HS-27A (cell line): Measurements from ENCODE around the gene SERPINB8.
A peak's percentile ranks its signal among the peaks of the same experiment; 100 is the strongest.
"Not testable (repeated sequence)": the region's sequence is repeated elsewhere in the genome, so short reads cannot be mapped to it uniquely, and the experiment has no call there.

Experiments used
- DNase-seq: peaks from one replicate; pipeline ENCODE4 v3.0.0-alpha.2; 2012; ENCODE audit warnings: low read depth, missing footprints

Gene SERPINB8, protein sequence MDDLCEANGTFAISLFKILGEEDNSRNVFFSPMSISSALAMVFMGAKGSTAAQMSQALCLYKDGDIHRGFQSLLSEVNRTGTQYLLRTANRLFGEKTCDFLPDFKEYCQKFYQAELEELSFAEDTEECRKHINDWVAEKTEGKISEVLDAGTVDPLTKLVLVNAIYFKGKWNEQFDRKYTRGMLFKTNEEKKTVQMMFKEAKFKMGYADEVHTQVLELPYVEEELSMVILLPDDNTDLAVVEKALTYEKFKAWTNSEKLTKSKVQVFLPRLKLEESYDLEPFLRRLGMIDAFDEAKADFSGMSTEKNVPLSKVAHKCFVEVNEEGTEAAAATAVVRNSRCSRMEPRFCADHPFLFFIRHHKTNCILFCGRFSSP

DNA sequence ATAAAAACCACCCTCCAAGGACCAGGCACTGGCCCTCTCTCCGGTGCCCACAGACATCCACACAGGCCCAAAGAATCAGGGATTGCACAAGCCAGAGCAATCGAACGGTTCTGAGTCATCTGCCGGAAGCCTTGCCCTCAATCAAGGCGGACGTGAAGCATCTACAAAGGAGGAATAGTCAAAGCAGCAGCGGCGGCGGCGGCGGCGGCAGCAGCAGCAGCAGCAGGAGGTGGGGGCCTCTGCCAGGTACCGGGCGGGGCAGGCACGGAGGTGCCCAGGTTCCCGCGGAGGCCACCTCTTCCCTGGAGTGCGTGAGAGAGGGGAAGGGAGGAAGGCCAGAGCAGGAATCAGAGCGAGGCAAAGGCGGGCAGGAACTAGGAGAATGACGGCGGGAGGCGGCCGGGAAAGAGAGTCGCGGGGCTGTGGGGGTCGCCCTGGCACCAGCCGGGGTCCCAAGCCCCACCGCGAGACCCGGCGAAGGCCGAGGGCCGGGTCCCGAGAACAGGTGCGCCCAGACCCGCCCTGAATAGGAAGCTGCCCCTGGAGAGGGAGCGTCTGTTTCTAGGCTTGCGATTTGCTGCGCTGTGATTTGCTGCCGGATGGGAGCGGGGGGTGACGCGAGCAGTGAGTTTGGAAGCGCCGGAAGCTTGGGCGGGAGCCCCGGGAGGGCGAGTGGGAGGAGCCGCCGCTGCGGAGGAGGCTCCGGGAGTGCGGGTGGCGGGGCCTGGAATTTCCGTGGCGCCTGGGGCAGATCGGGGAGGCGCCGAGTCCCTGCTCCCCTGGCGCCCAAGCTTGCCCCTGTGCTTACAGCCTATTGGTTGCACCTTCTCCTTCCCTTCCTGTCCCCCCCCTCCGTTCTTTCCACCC lies at the start of gene SERPINB8:
Gene SERPINB8 (plus strand): TSS at position 140 of the 867 bp plus-strand sequence. CDS start 8,228 bp downstream, outside the sequence.
- DNase-seq = peak; percentile 77

DNA sequence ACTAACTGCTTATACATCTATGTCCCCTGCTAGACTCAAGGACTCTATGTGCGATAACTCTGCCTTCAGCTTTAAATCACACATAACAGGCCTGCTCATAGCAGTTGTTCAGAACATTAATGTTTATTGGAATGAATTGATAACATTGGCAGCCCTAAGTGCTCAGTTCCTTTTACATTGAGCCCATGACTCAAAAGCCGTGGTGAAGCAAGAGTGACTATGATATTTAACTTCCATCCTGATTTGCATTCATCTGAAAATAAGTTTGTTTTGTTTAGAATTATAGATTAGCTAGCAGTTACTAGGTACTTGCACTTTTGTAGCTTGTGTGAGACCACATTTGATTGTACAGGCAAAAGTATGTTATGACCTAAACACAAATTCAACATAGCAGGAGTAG lies 47.8 kb upstream of the SERPINB8 start:
- DNase-seq = no peak

DNA sequence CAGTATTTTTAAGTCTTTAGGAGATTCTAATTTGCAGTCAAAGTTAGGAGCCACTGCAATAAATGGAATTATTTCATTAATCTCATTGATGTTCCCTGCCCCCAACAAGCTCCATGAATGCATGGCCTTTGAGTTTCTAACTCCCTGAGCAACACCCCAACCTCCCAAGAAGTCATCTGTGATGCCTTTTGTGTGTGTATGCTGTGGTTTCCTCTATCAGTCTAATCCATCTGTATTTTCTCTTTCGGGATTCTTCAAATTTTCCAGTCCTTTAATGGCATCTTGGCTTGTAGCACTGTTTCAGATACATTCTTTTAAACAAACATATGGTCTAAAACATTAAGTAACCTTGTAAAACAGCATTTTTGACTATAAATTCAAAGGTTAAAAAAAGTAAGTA lies 45.3 kb upstream of the SERPINB8 start:
- peak; percentile 43 for DNase-seq

DNA sequence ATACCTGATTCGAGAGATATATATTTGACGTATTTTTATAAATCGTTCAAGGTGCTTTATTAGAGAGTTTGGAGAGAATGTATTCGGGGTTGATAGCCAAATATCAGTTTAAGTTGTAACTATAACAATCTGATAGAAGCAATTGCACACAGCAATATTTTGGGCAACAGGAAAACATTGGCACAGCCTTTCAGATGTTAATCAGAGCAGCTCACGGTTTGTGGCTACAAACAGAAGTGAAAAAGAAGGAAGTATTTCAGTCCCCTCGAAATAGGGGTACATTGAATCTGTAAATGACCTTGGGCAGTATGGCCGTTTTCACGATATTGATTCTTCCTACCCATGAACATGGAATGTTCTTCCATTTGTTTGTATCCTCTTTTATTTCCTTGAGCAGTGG lies 41.5 kb upstream of the SERPINB8 start:
- DNase-seq = no peak

DNA sequence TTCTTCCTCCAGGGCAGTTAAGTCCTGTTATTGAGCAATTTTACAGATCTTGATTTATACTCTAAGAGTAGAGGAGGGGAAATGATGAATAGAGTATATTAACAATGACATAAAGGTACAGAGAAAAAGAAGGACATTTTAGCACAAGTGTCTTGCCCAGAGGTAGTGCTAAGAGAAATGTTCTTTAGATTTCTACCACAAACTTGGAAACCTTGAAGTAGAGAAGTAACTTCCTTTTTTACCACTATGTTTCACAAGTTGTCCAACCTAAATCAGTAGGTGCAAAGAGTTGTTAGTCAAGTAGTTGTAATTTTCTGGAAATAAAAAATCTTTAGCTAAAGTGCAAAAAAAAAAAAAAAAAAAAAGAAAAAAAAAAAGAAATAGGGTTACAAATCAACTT lies 40.5 kb upstream of the SERPINB8 start:
- not testable (repeated sequence) for DNase-seq

DNA sequence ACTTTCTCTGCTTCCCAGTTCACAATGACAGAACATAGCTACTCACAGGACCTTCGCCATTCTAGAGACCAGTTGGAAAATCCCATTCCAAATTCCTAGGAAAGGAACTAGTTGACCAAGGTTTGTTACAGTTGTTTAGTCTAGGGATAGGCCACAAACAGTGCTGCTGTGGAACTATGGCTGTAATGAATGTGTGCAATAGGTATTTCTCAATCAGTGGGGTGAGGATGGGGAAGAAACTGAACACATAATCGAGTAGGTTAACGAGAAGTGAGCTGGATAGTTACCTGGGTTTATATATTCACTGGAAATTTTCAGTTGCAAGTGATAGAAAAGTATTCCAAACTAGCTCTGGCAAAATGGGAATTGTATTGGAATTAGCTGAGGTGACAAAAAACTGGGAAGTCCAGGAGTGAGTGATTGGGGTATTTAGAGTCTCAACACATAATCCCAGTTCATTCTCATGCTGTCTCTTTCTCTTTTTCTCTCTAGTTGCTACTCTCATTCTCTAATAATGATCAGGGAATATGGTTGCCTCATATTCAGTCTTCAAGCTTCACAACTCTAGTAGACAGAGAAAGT lies 39.0 kb upstream of the SERPINB8 start:
- DNase-seq = no peak

DNA sequence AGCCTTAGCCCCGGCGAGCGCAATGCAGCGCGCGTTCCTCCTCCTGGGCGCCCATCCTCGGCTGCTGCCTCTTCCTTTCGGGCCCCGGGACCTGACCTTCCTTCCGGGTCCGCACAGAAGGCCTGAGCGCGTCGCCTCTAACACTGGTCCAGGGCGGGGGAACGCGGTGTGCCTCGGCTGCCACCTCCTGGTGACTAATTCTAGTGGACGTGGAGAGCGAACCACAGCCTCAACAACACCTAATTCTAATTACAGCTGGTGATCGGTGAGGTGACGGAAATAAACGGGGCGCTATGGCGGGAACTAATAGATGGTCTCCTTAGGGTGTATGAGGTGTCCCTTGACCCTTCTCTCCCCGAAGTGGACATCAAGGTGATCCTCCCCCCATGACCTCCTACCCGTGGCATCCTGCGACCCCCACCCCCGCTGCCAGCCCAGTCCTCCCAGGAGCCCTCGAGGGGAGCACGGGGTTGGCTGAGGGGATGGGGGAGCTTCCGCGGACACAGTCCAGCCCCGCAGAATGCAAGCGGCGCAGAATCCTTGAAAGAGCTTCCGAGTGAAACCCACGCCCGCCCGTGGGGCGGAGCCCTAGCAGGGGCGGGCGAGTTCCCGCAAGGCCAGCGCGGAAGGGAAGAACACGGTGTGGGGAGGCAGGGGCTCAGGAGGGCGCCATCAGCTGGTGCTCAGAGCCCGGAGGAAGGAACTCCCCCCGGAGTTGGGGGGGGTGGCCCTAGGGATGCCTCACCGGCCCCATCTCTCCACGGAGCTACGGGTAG lies 33.5 kb upstream of the SERPINB8 start:
- DNase-seq = peak; percentile 72

DNA sequence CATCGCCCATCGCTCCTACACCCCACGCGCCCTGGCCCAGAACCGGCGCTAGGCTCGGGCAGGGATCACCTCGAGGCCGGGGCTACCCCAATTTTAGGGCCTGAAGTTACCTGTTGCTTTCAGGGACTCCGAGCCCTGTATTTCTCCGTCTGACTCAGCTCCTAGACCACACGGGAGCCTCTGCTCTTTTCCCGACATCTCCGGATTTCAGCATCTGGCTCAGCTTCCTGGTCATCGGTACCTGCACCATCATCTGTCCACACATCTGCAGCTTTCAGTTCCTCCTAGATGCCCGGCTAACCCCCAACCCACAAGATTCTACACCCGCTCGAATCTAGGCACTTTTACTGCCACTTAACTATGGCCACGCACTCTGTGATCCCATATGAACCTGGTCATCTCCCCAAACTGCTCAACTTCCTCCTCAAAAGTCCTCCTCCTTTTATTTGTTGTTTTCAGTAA lies 32.9 kb upstream of the SERPINB8 start:
- no peak for DNase-seq

DNA sequence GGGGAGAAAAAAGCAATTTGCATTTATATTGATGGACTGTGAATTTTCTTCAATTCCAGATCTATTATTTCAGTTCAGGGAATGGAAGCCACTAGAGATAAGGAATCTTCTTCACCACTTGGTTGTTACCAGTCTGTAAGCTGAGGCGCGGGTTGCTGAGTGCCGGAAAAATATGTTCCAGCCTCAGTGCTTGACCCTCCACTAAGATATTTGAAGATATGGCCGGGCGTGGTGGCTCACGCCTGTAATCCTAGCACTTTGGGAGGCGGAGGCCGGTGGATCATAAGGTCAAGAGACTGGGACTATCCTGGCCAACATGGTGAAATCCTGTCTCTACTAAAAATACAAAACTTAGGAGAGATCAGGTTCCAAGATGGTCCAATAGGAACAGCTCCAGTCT lies 29.9 kb upstream of the SERPINB8 start:
- DNase-seq = no peak

DNA sequence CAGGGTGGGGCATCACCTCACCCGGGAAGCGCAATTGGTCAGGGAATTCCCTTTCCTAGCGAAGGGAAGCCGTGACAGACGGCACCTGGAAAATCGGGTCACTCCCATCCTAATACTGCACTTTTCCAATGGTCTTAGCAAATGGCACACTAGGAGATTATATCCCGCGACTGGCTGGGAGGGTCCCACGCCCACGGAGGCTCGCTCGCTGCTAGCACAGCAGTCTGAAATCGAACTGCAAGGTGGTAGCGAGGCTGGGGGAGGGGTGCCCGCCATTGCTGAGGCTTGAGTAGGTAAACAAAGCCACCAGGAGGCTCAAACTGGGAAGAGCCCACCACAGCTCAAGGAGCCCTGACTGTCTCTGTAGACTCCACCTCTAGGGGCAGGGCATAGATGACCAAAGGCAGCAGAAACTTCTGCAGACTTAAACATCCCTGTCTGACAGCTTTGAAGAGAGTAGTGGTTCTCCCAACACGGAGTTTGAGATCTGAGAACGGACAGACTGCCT lies 29.3 kb upstream of the SERPINB8 start:
- not testable (repeated sequence) for DNase-seq

DNA sequence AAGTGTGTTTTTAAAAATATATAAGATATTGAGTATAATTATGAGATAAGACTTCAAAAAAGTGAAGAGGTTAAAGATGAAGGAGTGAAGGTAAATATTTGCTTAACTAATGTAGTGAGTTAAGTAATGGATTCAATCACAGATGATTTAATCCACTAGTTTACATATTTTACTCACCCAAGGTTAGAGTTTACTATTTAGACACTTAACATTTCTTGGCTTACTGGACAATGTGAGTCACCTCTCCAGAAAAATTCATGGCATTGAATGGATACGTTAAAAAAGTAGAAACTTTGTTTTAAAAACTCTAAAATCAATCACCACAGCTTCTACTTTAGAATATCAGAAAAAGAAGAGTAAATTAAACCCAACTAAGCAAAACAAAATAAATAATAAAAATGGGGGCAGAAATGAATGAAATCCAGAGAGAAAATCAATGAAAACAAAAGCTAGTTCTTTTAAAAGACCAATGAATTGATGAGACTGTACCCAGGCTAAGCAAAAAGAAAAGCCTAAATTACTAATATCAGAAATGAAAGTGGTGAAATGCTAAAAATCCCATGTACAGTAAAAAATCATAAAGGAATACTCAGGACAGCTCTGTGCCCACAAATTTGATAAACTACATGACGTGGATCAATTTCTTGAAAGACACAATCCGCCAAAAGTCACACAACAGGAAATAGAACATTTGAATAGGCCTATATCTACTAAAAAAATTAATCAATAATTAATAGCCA lies 22.7 kb upstream of the SERPINB8 start:
- no peak for DNase-seq

DNA sequence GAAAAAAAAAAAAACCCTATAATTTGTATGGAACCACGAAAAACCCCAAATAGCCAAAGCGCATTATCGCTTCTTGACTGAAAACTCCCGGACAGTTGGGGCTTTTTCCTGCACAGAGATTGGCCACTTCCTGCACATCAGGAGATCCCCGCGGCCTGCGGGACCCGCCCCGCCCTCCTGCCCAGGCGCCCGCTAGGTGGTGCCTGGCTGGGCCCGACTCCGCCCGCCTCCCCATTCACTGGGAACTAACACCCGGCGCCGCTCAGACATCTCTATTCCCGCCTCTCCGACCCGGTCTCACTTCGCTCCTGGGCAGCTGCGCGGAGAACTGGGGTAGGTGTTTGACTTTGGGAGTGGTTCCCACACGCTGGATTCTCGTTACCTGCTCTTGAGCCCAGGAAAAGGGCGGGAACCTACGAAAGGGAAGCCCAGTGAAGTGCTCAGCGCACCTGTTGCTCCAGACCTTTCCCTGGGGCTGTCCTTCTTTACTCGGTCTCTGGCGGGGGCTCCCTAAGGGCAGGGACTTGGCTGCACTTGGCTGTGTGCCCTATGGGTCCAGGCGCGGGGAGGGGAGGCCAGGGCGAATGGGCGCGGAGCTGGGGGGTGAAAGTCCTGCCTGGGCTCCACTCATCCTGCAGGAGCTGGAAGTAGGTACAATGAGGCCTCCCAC lies 20.7 kb upstream of the SERPINB8 start, which contains the start of gene HMSD:
Gene HMSD (plus strand): TSS at position 234 of the 670 bp plus-strand sequence. CDS start 4,155 bp downstream, outside the sequence.
- DNase-seq = no peak

DNA sequence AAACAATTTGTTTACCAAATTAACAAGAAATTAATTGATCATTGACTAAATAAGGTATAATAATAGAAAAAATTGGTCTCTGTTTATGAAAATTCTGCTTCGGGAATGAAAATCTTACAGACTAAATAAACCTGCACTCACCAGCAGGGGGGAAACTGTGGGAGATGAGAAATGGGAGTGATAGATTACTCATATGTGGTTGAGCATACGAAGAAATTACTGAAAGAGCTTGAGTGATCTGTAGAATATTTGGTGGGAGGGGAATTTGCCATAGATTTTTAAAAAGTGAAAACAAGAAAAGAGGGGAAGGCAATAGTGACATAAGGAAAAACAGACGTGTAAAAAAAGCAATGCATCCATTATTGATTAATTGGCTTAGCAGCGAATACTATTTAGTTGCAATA lies 18.6 kb upstream of the SERPINB8 start:
- DNase-seq = no peak

DNA sequence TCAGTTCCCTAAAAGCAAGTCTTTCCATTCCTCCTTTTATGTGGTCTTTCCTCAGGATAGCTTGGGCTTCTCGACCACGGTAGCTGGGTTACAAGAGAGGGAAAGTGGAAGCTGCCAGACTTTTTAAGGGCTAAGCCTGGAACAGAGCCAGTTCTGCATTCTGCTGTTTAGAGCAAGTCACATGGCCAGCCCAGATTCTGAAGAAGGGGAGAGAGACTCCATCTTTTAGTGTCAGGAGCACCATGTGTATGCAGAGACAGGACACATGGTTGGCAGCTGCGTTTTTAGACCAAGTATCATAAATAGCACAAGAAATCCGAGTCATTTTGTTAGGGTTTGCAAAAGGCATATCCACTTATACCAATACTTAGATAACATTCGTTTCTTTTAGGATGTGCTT lies 16.1 kb upstream of the SERPINB8 start:
- DNase-seq = no peak

DNA sequence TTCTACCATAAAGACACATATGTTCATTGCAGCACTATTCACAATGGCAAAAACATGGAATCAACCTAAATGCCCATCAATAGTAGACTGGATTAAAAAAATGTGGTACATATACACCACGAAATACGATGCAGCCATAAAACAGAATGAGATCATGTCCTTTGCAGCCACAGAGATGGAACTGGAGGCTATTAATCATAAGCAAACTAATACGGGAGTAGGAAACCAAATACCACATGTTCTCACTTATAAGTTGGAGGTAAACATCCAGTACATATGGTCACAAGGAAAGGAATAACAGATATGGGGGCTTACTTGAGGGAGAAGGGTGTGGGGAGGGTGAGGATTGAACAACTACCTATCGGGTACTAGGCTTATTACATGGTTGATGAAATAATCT lies 13.1 kb upstream of the SERPINB8 start:
- no peak for DNase-seq

DNA sequence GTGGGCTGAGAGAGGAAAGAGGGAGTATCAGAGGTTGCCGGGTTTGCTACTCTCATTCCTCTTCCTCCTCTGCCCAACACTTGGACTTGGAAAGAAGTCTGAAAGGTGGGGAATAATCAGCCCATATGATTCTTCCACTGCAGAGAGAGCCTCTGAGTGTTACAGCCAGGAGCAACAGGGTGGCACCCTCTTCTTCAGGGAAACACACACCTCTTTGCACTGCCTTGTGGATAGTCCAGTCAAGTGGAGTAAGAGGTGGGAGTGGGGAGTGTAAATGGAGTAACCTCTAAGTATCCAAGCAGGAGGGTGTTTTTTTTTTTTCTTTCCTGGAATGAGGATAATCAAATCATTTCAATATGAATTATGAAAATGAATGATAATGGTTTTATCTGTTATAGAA lies 9.0 kb upstream of the SERPINB8 start:
- no peak for DNase-seq

DNA sequence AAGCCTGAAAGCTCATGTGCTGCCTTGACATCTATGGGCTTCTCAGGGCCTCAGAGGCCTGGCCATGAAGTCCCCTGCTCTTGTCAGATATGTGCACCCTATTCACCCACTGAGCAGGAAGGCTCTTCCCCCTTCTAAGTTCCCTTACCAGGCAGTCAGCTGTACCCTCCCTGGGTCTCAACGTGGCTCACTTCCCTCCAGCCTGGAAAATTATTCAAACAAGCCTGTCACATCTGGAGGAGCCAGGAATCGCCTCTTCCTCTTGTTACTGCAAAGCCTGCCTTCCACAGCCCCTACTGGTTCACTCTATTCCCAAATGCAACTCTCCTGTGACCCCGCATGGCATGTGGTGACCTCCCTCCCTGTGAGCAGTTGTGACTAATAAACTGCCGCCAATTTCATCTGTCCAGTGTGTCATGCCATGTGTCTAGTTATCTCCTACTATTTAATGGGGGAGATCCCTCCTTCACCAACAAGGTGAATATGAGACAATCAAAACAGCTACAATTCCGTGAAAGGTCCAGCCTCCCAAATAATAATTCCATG lies 8.4 kb upstream of the SERPINB8 start:
- DNase-seq = no peak

DNA sequence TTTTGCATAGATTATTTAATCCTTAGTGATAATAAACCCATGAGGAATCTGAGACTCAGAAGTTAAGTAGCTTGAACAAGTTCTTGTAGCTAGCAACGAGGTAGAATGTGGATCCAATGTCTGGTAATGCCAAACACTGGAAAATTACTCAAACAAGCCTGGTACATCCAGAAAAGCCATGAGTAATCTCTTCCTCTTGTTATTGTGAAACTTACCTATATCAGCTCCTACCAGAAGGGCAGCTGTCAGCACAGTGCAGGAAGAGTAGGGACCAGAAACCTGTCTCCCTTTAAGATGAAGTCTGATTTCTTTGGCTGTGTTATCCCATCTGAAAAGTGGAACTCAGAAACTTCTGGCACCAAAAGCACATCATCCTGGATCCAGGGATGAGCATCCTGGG lies 7.7 kb upstream of the SERPINB8 start:
- DNase-seq = no peak

DNA sequence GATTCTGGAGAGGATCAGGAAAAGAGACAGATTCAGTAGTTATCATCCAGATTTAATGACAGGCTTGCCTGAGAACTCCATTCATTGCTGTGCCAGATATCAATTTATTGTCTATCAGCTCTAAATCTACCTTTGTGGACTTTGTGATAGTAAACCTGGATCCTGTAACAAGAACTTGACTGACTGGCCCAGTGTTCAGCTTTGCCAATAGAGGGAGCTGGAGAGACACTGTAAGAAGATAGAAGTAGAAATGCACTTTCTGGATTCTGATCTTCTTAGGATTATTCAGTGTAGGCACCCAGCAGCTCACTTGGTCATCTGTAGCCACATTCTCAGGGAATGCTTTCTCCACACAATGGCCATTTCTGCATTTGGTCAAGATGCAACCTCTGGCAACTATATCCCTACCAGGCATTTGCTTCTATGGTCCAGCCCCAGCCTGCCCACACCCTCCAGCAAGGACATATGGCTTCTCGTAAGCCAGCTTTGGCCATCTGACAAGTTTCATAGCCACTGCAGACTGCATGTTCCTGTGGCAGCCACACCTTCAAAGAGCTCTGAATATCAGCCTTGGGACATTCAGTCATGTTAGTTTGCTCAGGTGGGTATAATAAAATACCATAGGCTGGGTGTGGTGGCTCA lies 6.1 kb upstream of the SERPINB8 start:
- no peak for DNase-seq
